DND-41 (cell line): ENCODE data around the gene MRPL11.

Source experiments
- ATAC-seq: fragments of 200-7000 bp; cut with Tn5 transposase; 3 replicates; pipeline ENCODE4 v1.9.1; 2021; ENCODE audit warnings: low read depth; ENCODE audit not compliant: insufficient read depth
- DNase-seq: peaks from one replicate; pipeline ENCODE4 v3.0.0-alpha.2; 2020
- H2AFZ ChIP-seq: 2 replicates; pipeline ENCODE4 v1.6.0; 2012; ENCODE audit warnings: low read depth, low read length
- H3K27ac ChIP-seq: 2 replicates; pipeline ENCODE4 v1.5.1; 2012; ENCODE audit warnings: low read length, inconsistent platforms
- H3K27me3 ChIP-seq: fragments of 200-600 bp; sonication (generic); 2 replicates; pipeline ENCODE4 v1.6.0; 2012; ENCODE audit warnings: low read length, mild to moderate bottlenecking, inconsistent platforms; ENCODE audit not compliant: insufficient read depth, poor library complexity
- H3K36me3 ChIP-seq: 2 replicates; pipeline ENCODE4 v1.5.1; 2012; ENCODE audit warnings: low read length, inconsistent platforms; ENCODE audit not compliant: insufficient read depth
- H3K4me1 ChIP-seq: 2 replicates; pipeline ENCODE4 v1.5.1; 2012; ENCODE audit warnings: mild to moderate bottlenecking, low read length; ENCODE audit not compliant: insufficient read depth
- H3K4me2 ChIP-seq: 2 replicates; pipeline ENCODE4 v1.6.0; 2012; ENCODE audit warnings: mild to moderate bottlenecking, moderate library complexity, low read length, inconsistent platforms; ENCODE audit not compliant: insufficient read depth
- H3K4me3 ChIP-seq, 2 experiments: fragments of 200-600 bp in 1 of 2; shearing (Covaris generic) in 1 of 2; 2 replicates each; pipeline ENCODE4 v1.5.1; 2012 to 2016; ENCODE audit warnings: inconsistent platforms in 2 of 2, low read length in 2 of 2, mild to moderate bottlenecking in 2 of 2, low read depth in 1 of 2, moderate library complexity in 1 of 2
- H3K79me2 ChIP-seq: 2 replicates; pipeline ENCODE4 v1.6.0; 2012; ENCODE audit warnings: low read length, inconsistent platforms; ENCODE audit not compliant: insufficient read depth
- H3K9ac ChIP-seq: 2 replicates; pipeline ENCODE4 v1.6.0; 2012; ENCODE audit warnings: low read depth, mild to moderate bottlenecking, inconsistent platforms, low read length, moderate library complexity
- H3K9me3 ChIP-seq: 2 replicates; pipeline ENCODE4 v1.5.1; 2012; ENCODE audit warnings: low read length, moderate library complexity, mild to moderate bottlenecking, inconsistent platforms; ENCODE audit not compliant: insufficient read depth, severe bottlenecking
- H4K20me1 ChIP-seq: 2 replicates; pipeline ENCODE4 v1.6.0; 2012; ENCODE audit warnings: low read length; ENCODE audit not compliant: insufficient read depth
- CTCF ChIP-seq: IDR thresholded peaks from 2 replicates; pipeline ENCODE4 v1.5.1; 2012; ENCODE audit warnings: borderline replicate concordance, low read length, moderate library complexity, mild to moderate bottlenecking; ENCODE audit not compliant: poor library complexity, severe bottlenecking; ENCODE audit errors: extremely low read depth
- EZH2 ChIP-seq: IDR thresholded peaks from 3 replicates; pipeline ENCODE4 v1.6.1; 2012; ENCODE audit warnings: borderline replicate concordance, low read depth, mild to moderate bottlenecking, moderate library complexity, low read length, inconsistent platforms; ENCODE audit not compliant: severe bottlenecking

Gene MRPL11

GRCh38 chr11:66438504-66439466 lies at the start of gene MRPL11:
TSS of gene MRPL11 (minus strand) at chr11:66438848. CDS start at chr11:66438754, 94 bp downstream.
- H3K27ac ChIP-seq: peak within 1 kb of the TSS; percentile 88
- peak within 1 kb of the TSS; percentile 69 for H3K9ac ChIP-seq
- H4K20me1 ChIP-seq: 0 out of 2 replicates have a peak, but pooled peaks cover 2% of the 10 kb centered on the region
- H3K9me3 ChIP-seq: peaks cover 8% of the 10 kb centered on the region
- H3K36me3 ChIP-seq: peaks cover 24% of the 10 kb centered on the region
- peak within 1 kb of the TSS; percentile 29 to 65; a peak in 3 of 4 replicates for H3K4me3 ChIP-seq
- no peaks in the 10 kb centered on the region for H3K27me3 ChIP-seq
- peak; percentile 93 for DNase-seq
- ATAC-seq: peak; percentile 95
- peak within 1 kb of the TSS; percentile 85 for H2AFZ ChIP-seq
- H3K4me1 ChIP-seq: peaks cover 19% of the 10 kb centered on the region
- H3K79me2 ChIP-seq: peaks cover 8% of the 10 kb centered on the region
- peak; percentile 93 for TF ChIP-seq CTCF
- TF ChIP-seq EZH2: no peak
- H3K4me2 ChIP-seq: peak within 1 kb of the TSS; percentile 94

GRCh38 chr11:66484806-66485380 lies 46.2 kb upstream of the MRPL11 start:
- peaks cover 11% of the 10 kb centered on the region for H3K79me2 ChIP-seq
- no peak overlapping the region for H3K4me2 ChIP-seq
- H4K20me1 ChIP-seq: peaks cover 7% of the 10 kb centered on the region; the same call in 1 of the 2 replicates
- peaks cover 23% of the 10 kb centered on the region for H3K4me1 ChIP-seq
- no peak overlapping the region for H3K9ac ChIP-seq
- H2AFZ ChIP-seq: no peak overlapping the region
- DNase-seq (no peak), ATAC-seq (no peak)
- TF ChIP-seq CTCF (no peak), EZH2 (no peak)
- no peak overlapping the region for H3K4me3 ChIP-seq
- H3K27me3 ChIP-seq: no peaks in the 10 kb centered on the region
- no peaks in the 10 kb centered on the region for H3K9me3 ChIP-seq
- peaks cover 54% of the 10 kb centered on the region for H3K36me3 ChIP-seq
- no peak overlapping the region for H3K27ac ChIP-seq

- TF ChIP-seq CTCF (no peak), EZH2 (no peak)
- Histone ChIP-seq H2AFZ (peak within 1 kb of the TSS; percentile 99), H4K20me1 (no peaks in the 10 kb centered on the region)
These were observed 41.7 kb upstream of the MRPL11 start, which contains the start of gene DPP3 for GRCh38 chr11:66480117-66480938. TSS of gene DPP3 (plus strand) at chr11:66480434. CDS start at chr11:66482201, 1,767 bp downstream.

More at GRCh38 chr11:66480117-66480938, 41.7 kb upstream of the MRPL11 start, which contains the start of gene DPP3:
- peaks cover 33% of the 10 kb centered on the region for H3K4me1 ChIP-seq
- peak within 1 kb of the TSS; percentile 76 to 86 for H3K4me3 ChIP-seq
- peaks cover 11% of the 10 kb centered on the region for H3K36me3 ChIP-seq
- H3K27me3 ChIP-seq: no peaks in the 10 kb centered on the region
- peak within 1 kb of the TSS; percentile 87 for H3K4me2 ChIP-seq
- peak within 1 kb of the TSS; percentile 96 for H3K9ac ChIP-seq
- peak within 1 kb of the TSS; percentile 95 for H3K27ac ChIP-seq
- ATAC-seq (peak; percentile 98), DNase-seq (peak; percentile 97)
- peaks cover 18% of the 10 kb centered on the region for H3K79me2 ChIP-seq
- H3K9me3 ChIP-seq: no peaks in the 10 kb centered on the region
